ENCODE measurements around the gene TNS1.

TNS1 gene

DNA sequence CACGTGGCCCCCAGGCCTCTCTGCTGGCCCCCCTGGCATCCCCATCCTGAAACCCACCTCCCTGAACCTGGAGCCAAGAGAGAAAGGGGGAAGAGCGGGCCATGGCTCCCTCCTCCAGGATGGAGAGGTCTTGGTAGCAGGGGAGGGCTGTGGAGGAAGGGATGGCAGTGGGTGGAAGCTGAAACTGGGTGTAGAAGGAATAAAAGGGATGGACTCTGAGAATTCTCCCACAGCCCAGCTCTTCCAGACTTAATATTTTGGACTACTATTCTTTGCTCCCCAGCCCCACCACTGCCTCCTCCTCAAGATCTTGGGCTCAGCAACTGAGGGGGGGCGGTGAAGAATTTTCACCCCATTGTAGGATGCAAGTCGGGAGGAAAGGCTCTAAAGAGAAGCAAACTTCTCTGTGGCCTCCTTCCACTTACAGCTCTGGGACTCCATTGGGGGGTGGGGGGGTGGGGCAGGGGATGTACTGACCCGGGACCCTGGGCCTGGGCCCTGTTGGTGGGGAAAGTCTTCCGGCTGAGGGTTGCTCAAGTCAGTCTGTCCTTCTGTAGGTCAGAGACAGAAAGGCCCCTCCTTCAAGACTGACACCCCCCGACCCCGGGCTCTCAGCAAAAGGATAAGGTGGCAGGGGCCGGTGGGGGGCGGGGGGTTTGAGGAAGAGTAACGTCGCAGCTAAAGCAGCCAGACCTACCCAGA, 501 bp downstream of the TNS1 start:
- no peak for DNase-seq (ENCODE audit: low read depth, low spot score)
- peak overlapping the region; percentile 78 for H3K9ac ChIP-seq (ENCODE audit: insufficient read length)
- peaks cover 12% of the 10 kb centered on the region for H3K36me3 ChIP-seq (ENCODE audit: insufficient read depth, low read length)
- H3K27ac ChIP-seq, result peak overlapping the region; percentile 99
- peak overlapping the region; percentile 80 for H3K4me3 ChIP-seq
- H3K9me3 ChIP-seq (ENCODE audit: low read depth, low read length), result no peaks in the 10 kb centered on the region
- TF ChIP-seq FOXP2 (optimal IDR thresholded peaks at IDR 0.05; ENCODE audit: control extremely low read depth, extremely low read length, insufficient read depth), result no peak
- TF ChIP-seq POLR2AphosphoS5 (IDR thresholded peaks at IDR 0.05; ENCODE audit: borderline replicate concordance, low read depth, low read length), result no peak
- TF ChIP-seq EZH2 (IDR thresholded peaks at IDR 0.05), result no peak

- peak overlapping the region; percentile 56 for H3K9ac ChIP-seq (ENCODE audit: insufficient read length)
- H3K27ac ChIP-seq, result peak overlapping the region; percentile 40; the same call in 1 of the 2 replicates
- TF ChIP-seq EZH2 (IDR thresholded peaks at IDR 0.05) (no peak), FOXP2 (optimal IDR thresholded peaks at IDR 0.05; ENCODE audit: control extremely low read depth, extremely low read length, insufficient read depth) (no peak)
Observed at GRCh38 chr2:218001629-218002028, 1.2 kb downstream of the TNS1 start.

GRCh38 chr2:218000136-218000535, 2.7 kb downstream of the TNS1 start:
- peak overlapping the region; percentile 32; the same call in 1 of the 2 replicates for H3K4me3 ChIP-seq
- no peaks in the 10 kb centered on the region for H3K9me3 ChIP-seq (ENCODE audit: low read depth, low read length)
- peak overlapping the region; percentile 28; the same call in 1 of the 2 replicates for H3K27ac ChIP-seq
- peaks cover 9% of the 10 kb centered on the region for H3K36me3 ChIP-seq (ENCODE audit: insufficient read depth, low read length)
- no peak overlapping the region for H3K9ac ChIP-seq (ENCODE audit: insufficient read length)
- no peak for DNase-seq (ENCODE audit: low read depth, low spot score)
- TF ChIP-seq POLR2AphosphoS5 (IDR thresholded peaks at IDR 0.05; ENCODE audit: borderline replicate concordance, low read depth, low read length) (no peak), EZH2 (IDR thresholded peaks at IDR 0.05) (no peak), FOXP2 (optimal IDR thresholded peaks at IDR 0.05; ENCODE audit: control extremely low read depth, extremely low read length, insufficient read depth) (no peak)

More at GRCh38 chr2:218001629-218002028, 1.2 kb downstream of the TNS1 start:
- Histone ChIP-seq H3K36me3 (ENCODE audit: insufficient read depth, low read length) (peaks cover 12% of the 10 kb centered on the region), H3K4me3 (peak overlapping the region; percentile 80), H3K9me3 (ENCODE audit: low read depth, low read length) (no peaks in the 10 kb centered on the region)
- no peak for DNase-seq (ENCODE audit: low read depth, low spot score)

GRCh38 chr2:217999595-217999959, 3.2 kb downstream of the TNS1 start:
- DNase-seq (ENCODE audit: low read depth, low spot score), result no peak
- peaks cover 15% of the 10 kb centered on the region for H3K36me3 ChIP-seq (ENCODE audit: insufficient read depth, low read length)
- no peak overlapping the region for H3K9ac ChIP-seq (ENCODE audit: insufficient read length)
- TF ChIP-seq EZH2 (IDR thresholded peaks at IDR 0.05) (no peak), POLR2AphosphoS5 (IDR thresholded peaks at IDR 0.05; ENCODE audit: borderline replicate concordance, low read depth, low read length) (no peak), FOXP2 (optimal IDR thresholded peaks at IDR 0.05; ENCODE audit: control extremely low read depth, extremely low read length, insufficient read depth) (no peak)
- H3K27ac ChIP-seq, result no peak overlapping the region
- H3K4me3 ChIP-seq, result no peak overlapping the region
- H3K9me3 ChIP-seq (ENCODE audit: low read depth, low read length), result no peaks in the 10 kb centered on the region

GRCh38 chr2:217998926-217999594, 3.7 kb downstream of the TNS1 start:
- no peak overlapping the region for H3K4me3 ChIP-seq
- H3K27ac ChIP-seq, result no peak overlapping the region; the same call in 1 of the 2 replicates
- no peaks in the 10 kb centered on the region for H3K9me3 ChIP-seq (ENCODE audit: low read depth, low read length)
- no peak overlapping the region for H3K9ac ChIP-seq (ENCODE audit: insufficient read length)
- DNase-seq (ENCODE audit: low read depth, low spot score), result no peak
- peaks cover 16% of the 10 kb centered on the region for H3K36me3 ChIP-seq (ENCODE audit: insufficient read depth, low read length)
- no peak for TF ChIP-seq POLR2AphosphoS5 (IDR thresholded peaks at IDR 0.05; ENCODE audit: borderline replicate concordance, low read depth, low read length)
- no peak for TF ChIP-seq EZH2 (IDR thresholded peaks at IDR 0.05)

GRCh38 chr2:217997510-217997909, 5.3 kb downstream of the TNS1 start:
- DNase-seq (ENCODE audit: low read depth, low spot score), result no peak
- Histone ChIP-seq H3K36me3 (ENCODE audit: insufficient read depth, low read length) (peaks cover 28% of the 10 kb centered on the region), H3K9me3 (ENCODE audit: low read depth, low read length) (no peaks in the 10 kb centered on the region), H3K4me3 (no peak overlapping the region), H3K27ac (no peak overlapping the region), H3K9ac (ENCODE audit: insufficient read length) (no peak overlapping the region)
- TF ChIP-seq POLR2AphosphoS5 (IDR thresholded peaks at IDR 0.05; ENCODE audit: borderline replicate concordance, low read depth, low read length) (no peak; the same call in 1 of the 2 replicates), EZH2 (IDR thresholded peaks at IDR 0.05) (no peak), FOXP2 (optimal IDR thresholded peaks at IDR 0.05; ENCODE audit: control extremely low read depth, extremely low read length, insufficient read depth) (no peak)

DNA sequence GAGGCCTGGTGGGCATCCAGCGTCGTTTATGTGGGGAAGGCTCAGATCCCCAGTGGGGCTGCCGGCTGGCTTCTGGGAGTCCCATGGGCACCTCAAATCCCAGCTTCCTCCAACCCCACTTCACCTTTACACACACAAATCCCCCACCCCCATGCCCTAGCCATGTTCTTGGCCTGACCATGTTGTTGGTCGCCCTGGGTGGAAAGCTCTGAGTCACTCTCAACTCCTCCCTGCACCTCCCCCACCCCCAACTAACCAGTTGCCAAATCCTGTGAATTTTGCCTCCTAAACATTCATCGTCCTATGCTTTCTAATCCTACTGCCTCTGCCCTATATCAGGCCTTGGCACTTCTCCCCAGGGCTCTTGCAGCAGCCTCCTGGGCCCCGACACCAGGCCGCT, 6.4 kb downstream of the TNS1 start:
- no peak overlapping the region for H3K4me3 ChIP-seq
- DNase-seq (ENCODE audit: low read depth, low spot score), result no peak
- TF ChIP-seq FOXP2 (optimal IDR thresholded peaks at IDR 0.05; ENCODE audit: control extremely low read depth, extremely low read length, insufficient read depth) (no peak), EZH2 (IDR thresholded peaks at IDR 0.05) (no peak), POLR2AphosphoS5 (IDR thresholded peaks at IDR 0.05; ENCODE audit: borderline replicate concordance, low read depth, low read length) (no peak)
- H3K9me3 ChIP-seq (ENCODE audit: low read depth, low read length), result no peaks in the 10 kb centered on the region
- H3K27ac ChIP-seq, result peak overlapping the region; percentile 59
- H3K9ac ChIP-seq (ENCODE audit: insufficient read length), result peak overlapping the region; percentile 13
- peaks cover 37% of the 10 kb centered on the region for H3K36me3 ChIP-seq (ENCODE audit: insufficient read depth, low read length)

DNA sequence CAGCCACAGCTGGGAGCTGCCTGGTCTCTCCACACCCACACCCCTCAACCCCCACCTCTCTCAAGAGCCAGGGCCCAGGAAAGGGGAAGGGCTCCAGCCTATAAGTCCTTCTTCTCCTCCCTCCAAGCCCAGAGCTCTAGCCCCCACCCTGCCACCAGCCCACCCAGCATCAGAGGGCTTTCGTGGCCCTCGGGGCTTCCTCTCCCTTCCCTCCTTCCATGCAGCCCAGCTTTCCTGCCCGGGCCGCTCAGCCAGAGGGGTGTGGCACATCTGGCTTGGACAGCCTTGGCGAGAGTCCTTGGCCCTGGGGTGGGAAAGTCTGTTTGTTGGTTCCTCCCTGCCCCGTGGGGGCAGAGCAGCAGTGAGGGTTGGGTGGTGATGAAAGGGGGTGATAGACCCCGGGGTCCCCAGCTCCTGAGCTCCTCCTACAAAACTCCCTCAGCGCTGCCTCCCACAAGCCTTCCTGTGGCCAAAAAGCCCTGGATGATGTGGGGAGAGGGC, 7.0 kb downstream of the TNS1 start:
- peak overlapping the region; percentile 17 for H3K9ac ChIP-seq (ENCODE audit: insufficient read length)
- DNase-seq (ENCODE audit: low read depth, low spot score), result no peak
- peak overlapping the region; percentile 59 for H3K27ac ChIP-seq
- no peak overlapping the region for H3K4me3 ChIP-seq
- no peak for TF ChIP-seq FOXP2 (optimal IDR thresholded peaks at IDR 0.05; ENCODE audit: control extremely low read depth, extremely low read length, insufficient read depth)
- TF ChIP-seq EZH2 (IDR thresholded peaks at IDR 0.05), result no peak
- TF ChIP-seq POLR2AphosphoS5 (IDR thresholded peaks at IDR 0.05; ENCODE audit: borderline replicate concordance, low read depth, low read length), result no peak
- H3K9me3 ChIP-seq (ENCODE audit: low read depth, low read length), result no peaks in the 10 kb centered on the region
- H3K36me3 ChIP-seq (ENCODE audit: insufficient read depth, low read length), result peaks cover 42% of the 10 kb centered on the region

All from SK-N-MC (cell line).